Stimulated activated CD4-positive, alpha-beta T cell treated with anti-CD3 and anti-CD28 coated beads, TNF-alpha, amount 100 ng/mL, for 4 hours (primary cell): Measurements from ENCODE around the gene NT5C1B.
A peak's percentile ranks its signal among the peaks of the same experiment; 100 is the strongest.

Experiments used
- DNase-seq, 3 experiments: peaks; one replicate each; pipeline ENCODE4 v3.0.0-alpha.2; 2020; ENCODE audit warnings: low read depth in 3 of 3

Gene NT5C1B

GRCh38 chr2:18551169-18551568, 38.2 kb downstream of the NT5C1B start:
- no peak for DNase-seq

GRCh38 chr2:18550433-18550832, 38.9 kb downstream of the NT5C1B start:
- no peak for DNase-seq

- no peak for DNase-seq
These were observed 40.3 kb downstream of the NT5C1B start for GRCh38 chr2:18549083-18549482.

GRCh38 chr2:18548621-18549020, 40.7 kb downstream of the NT5C1B start:
- DNase-seq: no peak

GRCh38 chr2:18546567-18546966, 42.8 kb downstream of the NT5C1B start:
- no peak for DNase-seq

GRCh38 chr2:18545384-18545783, 44.0 kb downstream of the NT5C1B start:
- no peak for DNase-seq

- DNase-seq: no peak
These were observed 45.2 kb downstream of the NT5C1B start for GRCh38 chr2:18544171-18544570.

GRCh38 chr2:18540872-18541271, 48.5 kb downstream of the NT5C1B start:
- DNase-seq: no peak

GRCh38 chr2:18536697-18537096, 52.7 kb downstream of the NT5C1B start:
- no peak for DNase-seq

- no peak for DNase-seq
These were observed 53.3 kb downstream of the NT5C1B start for GRCh38 chr2:18536100-18536499.

GRCh38 chr2:18531194-18531593, 58.2 kb downstream of the NT5C1B start:
- no peak for DNase-seq

- DNase-seq: no peak
These were observed 61.5 kb downstream of the NT5C1B start for GRCh38 chr2:18527822-18528221.

- no peak for DNase-seq
These were observed 62.0 kb downstream of the NT5C1B start for GRCh38 chr2:18527326-18527725.

- no peak for DNase-seq
These were observed 62.9 kb downstream of the NT5C1B start for GRCh38 chr2:18526429-18526828.

GRCh38 chr2:18525852-18526251, 63.5 kb downstream of the NT5C1B start:
- no peak for DNase-seq

- DNase-seq: no peak
These were observed 64.1 kb downstream of the NT5C1B start for GRCh38 chr2:18525236-18525635.

- no peak for DNase-seq
These were observed 66.8 kb downstream of the NT5C1B start for GRCh38 chr2:18522484-18523146.

GRCh38 chr2:18520451-18521425, 68.6 kb downstream of the NT5C1B start:
- DNase-seq: peak; percentile 52 to 58 (median 52)

- DNase-seq: no peak
These were observed 69.4 kb downstream of the NT5C1B start for GRCh38 chr2:18519914-18520450.

- no peak for DNase-seq
These were observed 71.0 kb downstream of the NT5C1B start for GRCh38 chr2:18518116-18519111.

GRCh38 chr2:18517386-18517785, 72.0 kb downstream of the NT5C1B start:
- no peak for DNase-seq
